Testis (tissue), 3 donors: ENCODE data around the gene DTNA. TPM values are rescaled to one million over a fixed set of nuclear protein-coding genes. Genes with fewer than 3 reads are reported as not detected.

Experiments used
- DNase-seq: peaks from one replicate; pipeline ENCODE4 v3.0.0-alpha.2; 2019
- H3K27ac ChIP-seq, 2 donors: fragments of 200-600 bp; sonication (generic); one replicate each; pipeline ENCODE4 v1.5.1; 2019
- H3K27me3 ChIP-seq: fragments of 200-600 bp; sonication (generic); one replicate; pipeline ENCODE4 v1.5.1; 2019
- H3K36me3 ChIP-seq: fragments of 200-600 bp; sonication (generic); one replicate; pipeline ENCODE4 v1.5.1; 2017; ENCODE audit warnings: low read depth; ENCODE audit errors: missing control alignments
- H3K4me1 ChIP-seq: fragments of 200-600 bp; sonication (generic); one replicate; pipeline ENCODE4 v1.5.1; 2019
- H3K4me3 ChIP-seq, 2 donors: fragments of 200-600 bp; sonication (generic); one replicate each; pipeline ENCODE4 v1.5.1; 2017 to 2019
- H3K9me3 ChIP-seq: fragments of 200-600 bp; sonication (generic); one replicate; pipeline ENCODE4 v1.5.1; 2017
- CTCF ChIP-seq, 3 experiments: fragments of 450-650 bp in 2 of 3; fragments of 200-600 bp in 1 of 3; sonication (generic) in 1 of 3; IDR thresholded peaks; one replicate each; pipeline ENCODE4 v1.5.1; 2016 to 2019; ENCODE audit warnings: antibody characterized with exemption in 3 of 3, mild to moderate bottlenecking in 2 of 3, moderate library complexity in 1 of 3
- POLR2A ChIP-seq: fragments of 450-650 bp; IDR thresholded peaks from one replicate; pipeline ENCODE4 v1.6.1; 2017; ENCODE audit warnings: antibody characterized with exemption, mild to moderate bottlenecking, moderate library complexity
- WGBS, 2 donors: methylation state at CpG; one replicate each; pipeline ENCODE4 v1.1.5; 2018; 5-methylcytosine and 5-hydroxymethylcytosine counted together
- intact Hi-C: fragments of 100-400 bp; cut with DNase I; formaldehyde crosslinking; loops from one replicate; pipeline ENCODE4 v1.15.1; 2023; ENCODE audit warnings: low total_unique reads
- polyA plus RNA-seq: library from polyadenylated mRNA; stranded (reverse); fragments of 350-450 nt; fragmentation: Illumina TruSeq; extraction: RNeasy Lipid Tissue Mini Kit (QIAGEN cat#74804); gene quantifications from one replicate; pipeline ENCODE4 v1.2.3, GENCODE V29; 2014; ENCODE audit warnings: low read depth, low replicate concordance; ENCODE audit not compliant: insufficient read depth
- total RNA-seq, 2 donors: library from RNA; depleted of rRNA; stranded (reverse); fragments of >200 nt; gene quantifications; one replicate each; pipeline ENCODE4 v1.2.3, GENCODE V29; 2016

The DTNA gene
- total and polyA plus RNA-seq, 3 donors from 2014 or later: 18.9 to 96.0 (median 69.1) TPM

DNA sequence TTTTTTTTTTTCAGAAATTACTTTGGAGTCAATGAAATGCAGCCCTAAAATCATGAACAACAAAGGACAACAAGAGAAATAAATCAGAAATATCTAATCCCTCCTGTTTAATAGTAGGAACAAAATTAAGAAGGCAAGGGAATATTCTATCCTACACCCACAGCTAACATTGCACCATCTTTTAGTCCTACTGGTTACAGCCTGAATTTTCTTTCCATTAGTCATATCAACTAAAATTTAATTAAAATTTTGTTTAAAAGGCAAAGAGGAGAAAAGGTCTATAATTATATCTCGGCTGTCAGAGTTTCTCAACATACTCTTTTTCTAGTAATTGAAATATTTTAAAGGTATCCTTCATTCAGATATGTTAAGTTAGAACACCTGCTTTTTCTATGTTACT is 61.9 kb downstream of the DTNA start:
- intact Hi-C loops: no loop called here
- no peak for DNase-seq
- TF ChIP-seq POLR2A: no peak
- TF ChIP-seq CTCF (IDR thresholded peaks at IDR 0.05): no peak
- Histone ChIP-seq H3K4me1 (no peaks in the 10 kb centered on the region), H3K27me3 (no peaks in the 10 kb centered on the region), H3K9me3 (no peaks in the 10 kb centered on the region), H3K4me3 (no peak overlapping the region), H3K27ac (no peak overlapping the region), H3K36me3 (no peaks in the 10 kb centered on the region)
- WGBS, 2 donors: 94 to 95% methylated on average over 1 of the region's 1 CpG

- WGBS, 2 donors: 47 to 64% methylated on average over 2 of the region's 2 CpGs
- H3K27ac ChIP-seq: no peak overlapping the region
- H3K4me3 ChIP-seq: no peak overlapping the region
- H3K27me3 ChIP-seq: no peaks in the 10 kb centered on the region
- H3K36me3 ChIP-seq: no peaks in the 10 kb centered on the region
- intact Hi-C loops: no loop called here
- H3K4me1 ChIP-seq: no peaks in the 10 kb centered on the region
- TF ChIP-seq CTCF (IDR thresholded peaks at IDR 0.05): no peak
- no peak for DNase-seq
- H3K9me3 ChIP-seq: no peaks in the 10 kb centered on the region
These were observed 62.8 kb downstream of the DTNA start for GRCh38 chr18:34772887-34773286.

- Histone ChIP-seq H3K36me3 (no peaks in the 10 kb centered on the region), H3K9me3 (no peaks in the 10 kb centered on the region), H3K27me3 (no peaks in the 10 kb centered on the region), H3K27ac (no peak overlapping the region), H3K4me1 (no peaks in the 10 kb centered on the region), H3K4me3 (no peak overlapping the region)
- WGBS, 2 donors: 27 to 29% methylated on average over 2 of the region's 2 CpGs
- intact Hi-C loops: no loop called here
- no peak for DNase-seq
- no peak for TF ChIP-seq CTCF (IDR thresholded peaks at IDR 0.05)
- TF ChIP-seq POLR2A: no peak
These were observed 63.3 kb downstream of the DTNA start for GRCh38 chr18:34773378-34773777.

DNA sequence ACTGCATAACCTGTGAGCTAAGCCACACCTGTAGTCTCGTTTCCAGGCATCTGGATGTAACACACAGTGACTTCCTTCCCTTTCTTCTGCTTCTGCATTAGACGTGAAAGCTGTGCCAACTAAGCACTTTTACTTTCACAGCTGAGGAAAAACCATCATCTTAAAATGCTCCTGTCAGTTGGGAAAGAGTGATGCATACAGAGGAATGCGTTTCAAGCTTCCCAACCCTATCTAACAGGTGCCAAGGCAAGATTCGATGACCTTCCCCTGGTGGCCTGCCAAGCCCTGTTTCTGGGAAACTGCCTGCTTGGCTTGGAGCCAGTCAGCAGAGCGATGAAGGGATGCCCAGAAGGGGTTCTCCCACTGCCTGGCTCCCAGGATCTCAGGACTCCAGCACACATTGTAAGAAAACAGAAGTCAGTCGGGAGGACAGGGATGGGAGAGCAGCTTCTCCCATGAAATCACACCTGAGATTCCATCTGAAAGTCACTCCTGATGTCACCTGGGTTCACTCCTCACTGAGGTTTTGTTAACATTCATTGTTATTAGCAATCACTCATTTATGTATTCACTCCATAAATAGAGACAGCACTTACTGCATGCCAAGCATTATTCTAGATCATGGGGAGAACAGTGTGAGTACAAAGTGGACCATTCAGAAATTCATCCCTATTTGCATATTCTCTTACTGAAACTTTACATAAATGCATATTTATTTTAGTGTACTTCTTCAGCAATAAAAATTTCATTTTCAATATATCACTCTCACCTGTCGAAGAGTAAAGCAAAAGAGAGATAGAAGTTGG is 64.1 kb downstream of the DTNA start:
- no peaks in the 10 kb centered on the region for H3K9me3 ChIP-seq
- DNase-seq: no peak
- H3K27me3 ChIP-seq: no peaks in the 10 kb centered on the region
- intact Hi-C loops: no loop called here
- no peak for TF ChIP-seq CTCF (IDR thresholded peaks at IDR 0.05)
- TF ChIP-seq POLR2A: no peak
- no peaks in the 10 kb centered on the region for H3K36me3 ChIP-seq
- no peak overlapping the region for H3K27ac ChIP-seq
- H3K4me3 ChIP-seq: no peak overlapping the region
- 36 to 48% methylated on average over 6 to 7 of the region's 7 CpGs for WGBS, 2 donors
- H3K4me1 ChIP-seq: no peaks in the 10 kb centered on the region

GRCh38 chr18:34775461-34775860 is 65.4 kb downstream of the DTNA start:
- H3K4me1 ChIP-seq: no peaks in the 10 kb centered on the region
- no peaks in the 10 kb centered on the region for H3K27me3 ChIP-seq
- H3K9me3 ChIP-seq: no peaks in the 10 kb centered on the region
- DNase-seq: no peak
- 75 to 87% methylated on average over 3 of the region's 3 CpGs for WGBS, 2 donors
- no peaks in the 10 kb centered on the region for H3K36me3 ChIP-seq
- H3K4me3 ChIP-seq: no peak overlapping the region
- H3K27ac ChIP-seq: no peak overlapping the region
- TF ChIP-seq POLR2A (no peak), CTCF (IDR thresholded peaks at IDR 0.05) (no peak)
- intact Hi-C loops: no loop called here
